ENCODE data around the gene CEP128. TPM values are rescaled to one million over a fixed set of nuclear protein-coding genes. Genes with fewer than 3 reads are reported as not detected.

Gene CEP128
- total RNA-seq, 1 experiment from 2014 or later: 16.7 TPM

GRCh38 chr14:80586131-80586530, 355.4 kb downstream of the CEP128 start:
- TF ChIP-seq CTCF (IDR thresholded peaks at IDR 0.05; ENCODE audit: insufficient read depth in 1 of 2, low read depth in 1 of 2, low read length in 1 of 2, severe bottlenecking in 1 of 2, unreplicated experiment in 1 of 2): no peak
- Mint-ChIP-seq H3K4me3 (ENCODE audit: unreplicated experiment) (no peak overlapping the region), H3K27ac (ENCODE audit: unreplicated experiment) (no peak overlapping the region), H3K36me3 (ENCODE audit: insufficient read depth, unreplicated experiment) (no peaks in the 10 kb centered on the region), H3K9me3 (ENCODE audit: unreplicated experiment) (peaks cover 11% of the 10 kb centered on the region), H3K4me1 (ENCODE audit: low read depth, unreplicated experiment) (peaks cover 12% of the 10 kb centered on the region), H3K27me3 (ENCODE audit: insufficient read depth, unreplicated experiment) (no peaks in the 10 kb centered on the region)
- DNase-seq: no peak
- Histone ChIP-seq H3K9me3 (no peaks in the 10 kb centered on the region), H3K4me3 (ENCODE audit: low read depth, low read length) (no peak overlapping the region), H3K27me3 (replicated peaks; ENCODE audit: control insufficient read depth, insufficient read depth, low read length) (no peaks in the 10 kb centered on the region), H3K4me1 (peaks cover 15% of the 10 kb centered on the region), H3K36me3 (ENCODE audit: control insufficient read depth, insufficient read depth, low read length) (no peaks in the 10 kb centered on the region)
- BruUV-seq (replicated peaks): no TSS peak
- POLR2A ChIA-PET: no interaction called here
- intact Hi-C loops (cut with micrococcal nuclease; ENCODE audit: unreplicated experiment): loop anchor here (2.0 to 5.0 kb wide), 3 partner anchors 117 to 529 kb away; no protein-coding TSS in a partner anchor
- CTCF ChIA-PET: interaction anchor here (0.7 kb wide), 1 partner anchor 1162 kb away, joined by 4 read pairs; no protein-coding TSS in a partner anchor

- H3K9me3 ChIP-seq: no peaks in the 10 kb centered on the region
- Mint-ChIP-seq H3K36me3 (ENCODE audit: insufficient read depth, unreplicated experiment) (no peaks in the 10 kb centered on the region), H3K27ac (ENCODE audit: unreplicated experiment) (no peak overlapping the region), H3K9me3 (ENCODE audit: unreplicated experiment) (peaks cover 11% of the 10 kb centered on the region), H3K27me3 (ENCODE audit: insufficient read depth, unreplicated experiment) (no peaks in the 10 kb centered on the region), H3K4me1 (ENCODE audit: low read depth, unreplicated experiment) (peaks cover 12% of the 10 kb centered on the region), H3K4me3 (ENCODE audit: unreplicated experiment) (peak overlapping the region; percentile 11)
- DNase-seq: no peak
- no peak for TF ChIP-seq CTCF (IDR thresholded peaks at IDR 0.05; ENCODE audit: insufficient read depth in 1 of 2, low read depth in 1 of 2, low read length in 1 of 2, severe bottlenecking in 1 of 2, unreplicated experiment in 1 of 2)
- no peak overlapping the region for H3K4me3 ChIP-seq (ENCODE audit: low read depth, low read length)
- H3K4me1 ChIP-seq: peaks cover 15% of the 10 kb centered on the region
- BruUV-seq (replicated peaks): no TSS peak
- ChIA-PET CTCF (interaction anchor here (0.7 kb wide), 1 partner anchor 1162 kb away, joined by 4 read pairs; no protein-coding TSS in a partner anchor), POLR2A (no interaction called here)
- no peaks in the 10 kb centered on the region for H3K36me3 ChIP-seq (ENCODE audit: control insufficient read depth, insufficient read depth, low read length)
- intact Hi-C loops (cut with micrococcal nuclease; ENCODE audit: unreplicated experiment): loop anchor here (5.0 kb wide), 1 partner anchor 267 kb away; no protein-coding TSS in a partner anchor
- no peaks in the 10 kb centered on the region for H3K27me3 ChIP-seq (replicated peaks; ENCODE audit: control insufficient read depth, insufficient read depth, low read length)
Measured at GRCh38 chr14:80585506-80585835, 356.1 kb downstream of the CEP128 start.

- TF ChIP-seq CTCF (IDR thresholded peaks at IDR 0.05; ENCODE audit: insufficient read depth in 1 of 2, low read depth in 1 of 2, low read length in 1 of 2, severe bottlenecking in 1 of 2, unreplicated experiment in 1 of 2): no peak
- Histone ChIP-seq H3K9me3 (no peaks in the 10 kb centered on the region), H3K36me3 (ENCODE audit: control insufficient read depth, insufficient read depth, low read length) (no peaks in the 10 kb centered on the region), H3K27me3 (replicated peaks; ENCODE audit: control insufficient read depth, insufficient read depth, low read length) (no peaks in the 10 kb centered on the region), H3K4me3 (ENCODE audit: low read depth, low read length) (no peak overlapping the region), H3K4me1 (peaks cover 18% of the 10 kb centered on the region)
- Mint-ChIP-seq H3K36me3 (ENCODE audit: insufficient read depth, unreplicated experiment) (no peaks in the 10 kb centered on the region), H3K9me3 (ENCODE audit: unreplicated experiment) (peaks cover 11% of the 10 kb centered on the region), H3K4me3 (ENCODE audit: unreplicated experiment) (peak overlapping the region; percentile 11), H3K4me1 (ENCODE audit: low read depth, unreplicated experiment) (peaks cover 12% of the 10 kb centered on the region), H3K27ac (ENCODE audit: unreplicated experiment) (no peak overlapping the region), H3K27me3 (ENCODE audit: insufficient read depth, unreplicated experiment) (no peaks in the 10 kb centered on the region)
- BruUV-seq (replicated peaks): no TSS peak
- POLR2A ChIA-PET: no interaction called here
- CTCF ChIA-PET: interaction anchor here (0.7 kb wide), 1 partner anchor 1163 kb away, joined by 4 read pairs; no protein-coding TSS in a partner anchor
- DNase-seq: no peak
- intact Hi-C loops (cut with micrococcal nuclease; ENCODE audit: unreplicated experiment): loop anchor here (5.0 kb wide), 1 partner anchor 267 kb away; no protein-coding TSS in a partner anchor
Measured at GRCh38 chr14:80584744-80585505, 356.6 kb downstream of the CEP128 start.

Measured in Caco-2 (cell line).